Panc1 (cell line): ENCODE results near the gene WDR82. TPM values are rescaled to one million over a fixed set of nuclear protein-coding genes. Genes with fewer than 3 reads are reported as not detected.

ENCODE experiments used
- ATAC-seq: fragments of 200-7000 bp; cut with Tn5 transposase; 2 replicates; pipeline ENCODE4 v1.9.1; 2020; ENCODE audit warnings: mild to moderate bottlenecking, moderate library complexity
- BruUV-seq: library from RNA; stranded (reverse); fragments of 400-500 nt; replicated peaks from 2 replicates; lab custom pipeline; 2021; lab: Mats Ljungman, UMichigan
- CTCF ChIA-PET: fragments of 300-600 bp; sonication (Branson Sonifier 250); formaldehyde crosslinking; loops from one replicate; lab custom pipeline; 2022; ENCODE audit warnings: antibody characterized with exemption; lab: Charles Lee
- POLR2A ChIA-PET: fragments of 300-600 bp; sonication (Branson Sonifier 250); formaldehyde crosslinking; loops from one replicate; lab custom pipeline; 2022; ENCODE audit warnings: antibody characterized with exemption; lab: Charles Lee
- DNase-seq: peaks from one replicate; pipeline ENCODE4 v3.0.0-alpha.2; 2010; ENCODE audit warnings: low read depth, low spot score
- H3K27ac ChIP-seq: 2 replicates; pipeline ENCODE4 v1.5.1; 2011; ENCODE audit warnings: mild to moderate bottlenecking, low read length, inconsistent platforms
- H3K27me3 ChIP-seq: fragments of 200-500 bp; sonication (Bioruptor generic); 2 replicates; pipeline ENCODE4 v1.6.0; 2014; ENCODE audit warnings: low read length, inconsistent platforms; ENCODE audit not compliant: control insufficient read depth, insufficient read depth
- H3K36me3 ChIP-seq: fragments of 200-500 bp; sonication (Bioruptor generic); 2 replicates; pipeline ENCODE4 v1.5.1; 2014; ENCODE audit warnings: inconsistent platforms, mild to moderate bottlenecking, low read length, moderate library complexity; ENCODE audit not compliant: control insufficient read depth, insufficient read depth
- H3K4me1 ChIP-seq: 2 replicates; pipeline ENCODE4 v1.5.1; 2011; ENCODE audit warnings: inconsistent platforms, mild to moderate bottlenecking, low read length, moderate library complexity; ENCODE audit not compliant: control insufficient read depth, insufficient read depth
- H3K4me3 ChIP-seq, 2 experiments: 2 replicates each; pipeline ENCODE4 v1.5.1; 2011 to 2012; ENCODE audit warnings: low read depth in 2 of 2, low read length in 2 of 2, mild to moderate bottlenecking in 2 of 2, inconsistent platforms in 1 of 2, moderate library complexity in 1 of 2
- H3K9me3 ChIP-seq: fragments of 200-500 bp; sonication (Bioruptor generic); 2 replicates; pipeline ENCODE4 v1.5.1; 2014; ENCODE audit warnings: low read depth, mild to moderate bottlenecking, inconsistent platforms, low read length, moderate library complexity; ENCODE audit not compliant: control insufficient read depth, insufficient read depth
- CTCF ChIP-seq: fragments of 450-650 bp; IDR thresholded peaks from 2 replicates; pipeline ENCODE4 v1.5.1; 2017; ENCODE audit warnings: mild to moderate bottlenecking
- POLR2AphosphoS5 ChIP-seq: IDR thresholded peaks from 2 replicates; pipeline ENCODE4 v1.6.1; 2012; ENCODE audit warnings: mild to moderate bottlenecking, low read depth, low read length, moderate library complexity
- REST ChIP-seq, 2 experiments: IDR thresholded peaks; 2 replicates each; pipeline ENCODE4 v1.6.1; 2011 to 2012; ENCODE audit warnings: low read depth in 2 of 2, control low read depth in 1 of 2, low read length in 1 of 2, mild to moderate bottlenecking in 1 of 2, moderate library complexity in 1 of 2; ENCODE audit not compliant: insufficient read depth in 1 of 2
- SIN3A ChIP-seq: IDR thresholded peaks from 2 replicates; pipeline ENCODE4 v1.6.1; 2012; ENCODE audit warnings: low read depth, mild to moderate bottlenecking, low read length, moderate library complexity, borderline replicate concordance; ENCODE audit not compliant: insufficient read depth
- TCF7L2 ChIP-seq: IDR thresholded peaks from 2 replicates; pipeline ENCODE4 v1.6.1; 2011; ENCODE audit warnings: mild to moderate bottlenecking, low read depth, low read length, inconsistent platforms
- in situ Hi-C: cut with HindIII; loops from 2 replicates; pipeline ENCODE4 v1.10.0; 2016; ENCODE audit warnings: low sequenced_read_pairs, low pct_unique_long_range_greater_than_20kb
- intact Hi-C: fragments of 100-400 bp; cut with micrococcal nuclease; formaldehyde crosslinking; loops from one replicate; pipeline ENCODE4 v1.10.0; 2022; ENCODE audit not compliant: unreplicated experiment
- total RNA-seq: library from RNA; stranded (reverse); gene quantifications from one replicate; pipeline ENCODE4 v1.2.1, GENCODE V29; 2021; ENCODE audit not compliant: unreplicated experiment

The WDR82 gene
- total RNA-seq, 1 experiment from 2014 or later: 57.9 TPM

GRCh38 chr3:52303811-52304210 lies 25.4 kb upstream of the WDR82 start:
- Histone ChIP-seq H3K4me3 (no peak overlapping the region), H3K36me3 (no peaks in the 10 kb centered on the region), H3K4me1 (peaks cover 13% of the 10 kb centered on the region), H3K27ac (no peak overlapping the region), H3K27me3 (no peaks in the 10 kb centered on the region), H3K9me3 (no peaks in the 10 kb centered on the region)
- ATAC-seq (no peak), DNase-seq (no peak)
- intact Hi-C loops: no loop called here
- ChIA-PET POLR2A (no interaction called here), CTCF (no interaction called here)
- BruUV-seq: no TSS peak
- in situ Hi-C loops: no loop called here
- TF ChIP-seq REST (IDR thresholded peaks at IDR 0.05; ENCODE audit: insufficient read depth in 1 of 2, low read depth in 2 of 2, low read length in 1 of 2): no peak
- TF ChIP-seq TCF7L2: no peak

GRCh38 chr3:52302426-52303145 lies 24.1 kb upstream of the WDR82 start:
- ATAC-seq (no peak), DNase-seq (no peak)
- no peak overlapping the region for H3K27ac ChIP-seq
- in situ Hi-C loops (no loop called here), intact Hi-C loops (no loop called here)
- TF ChIP-seq TCF7L2: no peak
- TF ChIP-seq SIN3A: no peak
- peaks cover 13% of the 10 kb centered on the region for H3K4me1 ChIP-seq
- ChIA-PET POLR2A (no interaction called here), CTCF (no interaction called here)
- H3K9me3 ChIP-seq: no peaks in the 10 kb centered on the region
- H3K4me3 ChIP-seq: no peak overlapping the region
- no TSS peak for BruUV-seq
- no peaks in the 10 kb centered on the region for H3K27me3 ChIP-seq
- no peaks in the 10 kb centered on the region for H3K36me3 ChIP-seq

- Histone ChIP-seq H3K27me3 (no peaks in the 10 kb centered on the region), H3K4me1 (peaks cover 13% of the 10 kb centered on the region), H3K9me3 (no peaks in the 10 kb centered on the region), H3K27ac (peak overlapping the region; percentile 29; the same call in 1 of the 2 replicates), H3K4me3 (no peak overlapping the region), H3K36me3 (no peaks in the 10 kb centered on the region)
- in situ Hi-C loops: no loop called here
- DNase-seq (no peak), ATAC-seq (peak; percentile 87)
- no TSS peak for BruUV-seq
- TF ChIP-seq CTCF: no peak
- TF ChIP-seq POLR2AphosphoS5: no peak
- TF ChIP-seq SIN3A: no peak
- no peak for TF ChIP-seq TCF7L2
- TF ChIP-seq REST (IDR thresholded peaks at IDR 0.05; ENCODE audit: insufficient read depth in 1 of 2, low read depth in 2 of 2, low read length in 1 of 2): no peak
- POLR2A ChIA-PET: no interaction called here
- intact Hi-C loops: no loop called here
- CTCF ChIA-PET: interaction anchor here (0.6 to 0.8 kb wide), 2 partner anchors 21 to 39 kb away, joined by 3 read pairs; no protein-coding TSS in a partner anchor
Observed at GRCh38 chr3:52299879-52300611, 21.6 kb upstream of the WDR82 start.
